ENCODE measurements around the gene DYNLL2.

Gene DYNLL2

DNA sequence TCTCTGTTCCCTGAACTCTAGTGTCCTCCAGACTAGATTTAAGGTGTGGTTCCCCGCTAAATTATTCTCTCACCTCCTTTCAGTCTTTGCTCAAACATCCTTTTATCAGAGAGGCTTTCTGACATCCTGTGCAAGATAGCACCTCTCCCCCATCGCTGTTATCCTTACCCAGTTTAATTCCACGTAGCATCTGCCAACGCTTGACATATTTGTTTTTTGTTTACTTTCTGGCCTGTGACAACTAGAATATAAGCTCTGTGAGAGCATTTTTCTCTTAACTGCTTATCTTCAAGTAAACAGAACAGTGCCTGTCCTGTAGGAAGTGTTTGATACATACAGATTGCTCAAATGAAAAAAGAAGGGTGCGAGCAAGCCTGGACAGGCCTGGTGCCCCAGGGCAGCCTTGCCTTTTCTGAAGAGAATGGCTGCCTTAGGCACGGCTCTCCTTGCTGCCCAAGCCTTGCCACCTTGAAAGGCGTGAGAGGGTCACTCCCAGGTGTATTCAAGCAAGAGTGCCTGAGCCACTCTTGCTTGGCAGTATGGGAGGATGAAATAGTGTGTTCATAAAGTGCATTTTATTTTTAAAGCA lies 9.7 kb downstream of the DYNLL2 start:
- peak; percentile 9; the same call in 1 of the 2 replicates for TF ChIP-seq POLR2AphosphoS5 (IDR thresholded peaks at IDR 0.05; ENCODE audit: low read depth, low read length)
- TF ChIP-seq, protein P1, sequence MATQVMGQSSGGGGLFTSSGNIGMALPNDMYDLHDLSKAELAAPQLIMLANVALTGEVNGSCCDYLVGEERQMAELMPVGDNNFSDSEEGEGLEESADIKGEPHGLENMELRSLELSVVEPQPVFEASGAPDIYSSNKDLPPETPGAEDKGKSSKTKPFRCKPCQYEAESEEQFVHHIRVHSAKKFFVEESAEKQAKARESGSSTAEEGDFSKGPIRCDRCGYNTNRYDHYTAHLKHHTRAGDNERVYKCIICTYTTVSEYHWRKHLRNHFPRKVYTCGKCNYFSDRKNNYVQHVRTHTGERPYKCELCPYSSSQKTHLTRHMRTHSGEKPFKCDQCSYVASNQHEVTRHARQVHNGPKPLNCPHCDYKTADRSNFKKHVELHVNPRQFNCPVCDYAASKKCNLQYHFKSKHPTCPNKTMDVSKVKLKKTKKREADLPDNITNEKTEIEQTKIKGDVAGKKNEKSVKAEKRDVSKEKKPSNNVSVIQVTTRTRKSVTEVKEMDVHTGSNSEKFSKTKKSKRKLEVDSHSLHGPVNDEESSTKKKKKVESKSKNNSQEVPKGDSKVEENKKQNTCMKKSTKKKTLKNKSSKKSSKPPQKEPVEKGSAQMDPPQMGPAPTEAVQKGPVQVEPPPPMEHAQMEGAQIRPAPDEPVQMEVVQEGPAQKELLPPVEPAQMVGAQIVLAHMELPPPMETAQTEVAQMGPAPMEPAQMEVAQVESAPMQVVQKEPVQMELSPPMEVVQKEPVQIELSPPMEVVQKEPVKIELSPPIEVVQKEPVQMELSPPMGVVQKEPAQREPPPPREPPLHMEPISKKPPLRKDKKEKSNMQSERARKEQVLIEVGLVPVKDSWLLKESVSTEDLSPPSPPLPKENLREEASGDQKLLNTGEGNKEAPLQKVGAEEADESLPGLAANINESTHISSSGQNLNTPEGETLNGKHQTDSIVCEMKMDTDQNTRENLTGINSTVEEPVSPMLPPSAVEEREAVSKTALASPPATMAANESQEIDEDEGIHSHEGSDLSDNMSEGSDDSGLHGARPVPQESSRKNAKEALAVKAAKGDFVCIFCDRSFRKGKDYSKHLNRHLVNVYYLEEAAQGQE (IDR thresholded peaks at IDR 0.05; ENCODE audit: insufficient read depth in 1 of 2, low read depth in 2 of 2, low read length in 2 of 2) = no peak

DNA sequence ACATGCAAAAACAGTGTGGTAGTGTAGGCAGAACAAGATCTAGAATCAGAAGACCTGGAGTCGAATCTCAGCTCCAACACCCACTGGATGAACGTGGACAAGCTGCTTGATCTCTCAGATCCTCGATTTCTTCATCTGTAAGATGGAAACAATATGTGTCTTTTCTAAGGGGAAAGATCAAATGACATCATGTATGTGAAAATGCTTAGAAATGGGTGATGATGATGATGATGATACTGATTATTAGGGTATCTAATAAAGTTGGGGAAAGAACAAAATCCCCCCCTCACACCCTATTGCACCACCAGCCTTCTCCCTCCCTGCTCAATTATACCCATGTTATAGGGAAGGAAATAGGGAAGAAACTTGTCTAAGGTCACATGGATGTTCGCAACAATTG lies 10.9 kb downstream of the DYNLL2 start:
- TF ChIP-seq FOXP2 (optimal IDR thresholded peaks at IDR 0.05; ENCODE audit: borderline replicate concordance, extremely low read depth, extremely low read length, insufficient read depth) (no peak), TAF1 (IDR thresholded peaks at IDR 0.05; ENCODE audit: borderline replicate concordance, insufficient read depth, low read length) (no peak), SIN3A (IDR thresholded peaks at IDR 0.05; ENCODE audit: borderline replicate concordance, insufficient read depth, low read length) (no peak), POLR2AphosphoS5 (IDR thresholded peaks at IDR 0.05; ENCODE audit: low read depth, low read length) (no peak)
- TF ChIP-seq, protein P1 (IDR thresholded peaks at IDR 0.05; ENCODE audit: insufficient read depth in 1 of 2, low read depth in 2 of 2, low read length in 2 of 2) = no peak

DNA sequence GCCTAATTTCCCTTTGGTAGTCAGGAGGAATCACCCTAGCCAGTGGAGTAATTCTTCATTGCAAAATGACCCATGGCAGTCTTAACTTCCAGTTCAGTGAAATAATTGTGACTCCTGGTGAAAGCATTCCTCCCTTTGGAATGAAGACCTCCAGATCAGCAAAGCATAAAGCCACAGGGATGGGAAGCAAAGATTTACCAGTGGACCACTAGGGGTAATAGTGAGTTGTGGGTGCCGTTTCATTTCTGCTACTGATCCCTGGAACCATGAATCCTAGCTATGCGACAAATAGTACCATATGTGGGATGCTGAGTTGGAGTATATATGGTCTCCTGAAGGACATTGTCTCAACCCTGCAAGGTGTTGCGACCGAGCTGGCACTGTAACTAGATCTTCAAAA lies 13.7 kb downstream of the DYNLL2 start:
- no peak for TF ChIP-seq FOXP2 (optimal IDR thresholded peaks at IDR 0.05; ENCODE audit: borderline replicate concordance, extremely low read depth, extremely low read length, insufficient read depth)
- TF ChIP-seq, protein P1 (IDR thresholded peaks at IDR 0.05; ENCODE audit: insufficient read depth in 1 of 2, low read depth in 2 of 2, low read length in 2 of 2) = no peak

- TF ChIP-seq, protein P1 (IDR thresholded peaks at IDR 0.05; ENCODE audit: insufficient read depth in 1 of 2, low read depth in 2 of 2, low read length in 2 of 2) = no peak
- no peak for TF ChIP-seq SIN3A (IDR thresholded peaks at IDR 0.05; ENCODE audit: borderline replicate concordance, insufficient read depth, low read length)
- TF ChIP-seq TAF1 (IDR thresholded peaks at IDR 0.05; ENCODE audit: borderline replicate concordance, insufficient read depth, low read length) = no peak
- no peak for TF ChIP-seq FOXP2 (optimal IDR thresholded peaks at IDR 0.05; ENCODE audit: borderline replicate concordance, extremely low read depth, extremely low read length, insufficient read depth)
- no peak for TF ChIP-seq POLR2AphosphoS5 (IDR thresholded peaks at IDR 0.05; ENCODE audit: low read depth, low read length)
Measured at GRCh38 chr17:58097384-58098088, 14.3 kb downstream of the DYNLL2 start.

DNA sequence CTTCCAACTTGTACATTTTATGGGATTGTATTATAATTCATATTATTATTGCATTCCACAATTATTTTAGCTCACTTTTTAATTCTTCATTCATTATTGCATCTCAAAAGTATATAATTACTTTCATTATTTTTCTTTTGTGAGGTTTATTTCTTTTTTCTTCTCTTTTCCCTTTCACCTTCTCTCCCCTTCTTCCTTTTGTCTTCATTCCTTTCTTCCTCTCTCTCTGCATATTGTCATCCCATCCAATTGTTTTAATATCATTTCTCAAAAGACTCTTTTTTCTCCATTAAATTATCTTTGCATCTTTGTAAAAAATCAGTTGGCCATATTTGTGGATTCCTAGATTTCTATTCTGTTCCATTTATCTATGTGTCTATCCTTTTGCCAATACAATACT lies 17.3 kb downstream of the DYNLL2 start:
- TF ChIP-seq SIN3A (IDR thresholded peaks at IDR 0.05; ENCODE audit: borderline replicate concordance, insufficient read depth, low read length) (no peak), POLR2AphosphoS5 (IDR thresholded peaks at IDR 0.05; ENCODE audit: low read depth, low read length) (no peak), FOXP2 (optimal IDR thresholded peaks at IDR 0.05; ENCODE audit: borderline replicate concordance, extremely low read depth, extremely low read length, insufficient read depth) (no peak), TAF1 (IDR thresholded peaks at IDR 0.05; ENCODE audit: borderline replicate concordance, insufficient read depth, low read length) (no peak)
- TF ChIP-seq, protein P1 (IDR thresholded peaks at IDR 0.05; ENCODE audit: insufficient read depth in 1 of 2, low read depth in 2 of 2, low read length in 2 of 2) = no peak
